Fibroblast of skin of left biceps (primary cell): ENCODE data around the gene EIF3L.

Experiments used
- DNase-seq, 2 experiments: peaks; one replicate each; pipeline ENCODE4 v3.0.0-alpha.2; 2013; ENCODE audit warnings: low read depth in 2 of 2

EIF3L gene

GRCh38 chr22:37854946-37855345, 5.7 kb downstream of the EIF3L start:
- DNase-seq: no peak

- no peak for DNase-seq
Measured at GRCh38 chr22:37855462-37855861, 6.2 kb downstream of the EIF3L start.

- no peak for DNase-seq
Measured at GRCh38 chr22:37860796-37861421, 11.7 kb downstream of the EIF3L start.

- no peak for DNase-seq
Measured at GRCh38 chr22:37862570-37863325, 13.5 kb downstream of the EIF3L start.

- DNase-seq: no peak
Measured at GRCh38 chr22:37865510-37865909, 16.3 kb downstream of the EIF3L start.

GRCh38 chr22:37870273-37870672, 21.1 kb downstream of the EIF3L start:
- DNase-seq: no peak

GRCh38 chr22:37880668-37881440, 31.6 kb downstream of the EIF3L start:
- DNase-seq: no peak

- DNase-seq: peak in 1 of 2 experiments; percentile 60
Measured at GRCh38 chr22:37884420-37884819, 35.2 kb downstream of the EIF3L start.

- DNase-seq: peak; percentile 74 to 76
Measured at GRCh38 chr22:37887584-37888378, 38.6 kb downstream of the EIF3L start.

- no peak for DNase-seq
Measured at GRCh38 chr22:37891926-37892325, 42.7 kb downstream of the EIF3L start.

- DNase-seq: no peak
Measured at GRCh38 chr22:37892566-37893335, 43.5 kb downstream of the EIF3L start.

GRCh38 chr22:37893583-37893983, 44.4 kb downstream of the EIF3L start:
- DNase-seq: no peak

- DNase-seq: no peak
Measured at GRCh38 chr22:37894939-37895670, 45.9 kb downstream of the EIF3L start.

- DNase-seq: no peak
Measured at GRCh38 chr22:37896181-37896592, 47.0 kb downstream of the EIF3L start.

GRCh38 chr22:37896939-37897338, 47.7 kb downstream of the EIF3L start:
- DNase-seq: no peak

- no peak for DNase-seq
Measured at GRCh38 chr22:37897807-37898206, 48.6 kb downstream of the EIF3L start.

- DNase-seq: no peak
Measured at GRCh38 chr22:37898441-37899181, 49.4 kb downstream of the EIF3L start.

- peak; percentile 95 for DNase-seq
Measured at GRCh38 chr22:37904572-37905533, 55.6 kb downstream of the EIF3L start.
